Esophagus muscularis mucosa (tissue), 3 donors: ENCODE data around the gene RPS13.

Source experiments
- CTCF ChIP-seq, 3 experiments: fragments of 200-600 bp in 2 of 3; fragments of 450-650 bp in 1 of 3; sonication (generic) in 2 of 3; IDR thresholded peaks; one replicate each; pipeline ENCODE4 v1.5.1; 2017 to 2019; ENCODE audit warnings: antibody characterized with exemption in 3 of 3, mild to moderate bottlenecking in 2 of 3, moderate library complexity in 1 of 3
- POLR2A ChIP-seq: fragments of 450-650 bp; IDR thresholded peaks from one replicate; pipeline ENCODE4 v1.6.1; 2017; ENCODE audit warnings: antibody characterized with exemption, moderate library complexity, mild to moderate bottlenecking, low read depth

- TF ChIP-seq CTCF (IDR thresholded peaks at IDR 0.05) (no peak), POLR2A (no peak)
Measured at GRCh38 chr11:17116117-17116516, 38.6 kb upstream of the RPS13 start.
